Breast epithelium (tissue), 3 donors: ENCODE data around the gene CNOT11.

Experiments used
- CTCF ChIP-seq, 3 donors: fragments of 450-650 bp; IDR thresholded peaks; one replicate each; pipeline ENCODE4 v1.5.1; 2016 to 2017; ENCODE audit warnings: antibody characterized with exemption in 3 of 3, mild to moderate bottlenecking in 3 of 3, moderate library complexity in 3 of 3
- POLR2A ChIP-seq: fragments of 450-650 bp; IDR thresholded peaks from one replicate; pipeline ENCODE4 v1.6.1; 2016; ENCODE audit warnings: antibody characterized with exemption, mild to moderate bottlenecking, moderate library complexity

- TF ChIP-seq CTCF (IDR thresholded peaks at IDR 0.05) (no peak), POLR2A (no peak)
Observed at GRCh38 chr2:101223814-101224231, 28.9 kb upstream of the CNOT11 start.
